ENCODE data around the gene CENPB.
A peak's percentile ranks its signal among the peaks of the same experiment; 100 is the strongest.
"Not testable (repeated sequence)": the region's sequence is repeated elsewhere in the genome, so short reads cannot be mapped to it uniquely, and the experiment has no call there.

Gene CENPB

GRCh38 chr20:3811467-3812258 is 25.1 kb upstream of the CENPB start:
- DNase-seq, result peak; percentile 92

GRCh38 chr20:3808544-3808943 is 22.0 kb upstream of the CENPB start:
- DNase-seq, result no peak

GRCh38 chr20:3804781-3805180 is 18.2 kb upstream of the CENPB start:
- no peak for DNase-seq

GRCh38 chr20:3804254-3804751 is 17.8 kb upstream of the CENPB start:
- DNase-seq, result no peak

- DNase-seq, result no peak
Observed at GRCh38 chr20:3803854-3804253, 17.3 kb upstream of the CENPB start.

- no peak for DNase-seq
Observed at GRCh38 chr20:3803289-3803688, 16.7 kb upstream of the CENPB start.

GRCh38 chr20:3802524-3803239 is 16.1 kb upstream of the CENPB start:
- no peak for DNase-seq

GRCh38 chr20:3801846-3802245 is 15.3 kb upstream of the CENPB start:
- DNase-seq, result no peak

GRCh38 chr20:3801299-3801698 is 14.8 kb upstream of the CENPB start:
- DNase-seq, result no peak

GRCh38 chr20:3800878-3801260 is 14.3 kb upstream of the CENPB start:
- DNase-seq, result no peak

- DNase-seq, result no peak
Observed at GRCh38 chr20:3800256-3800877, 13.8 kb upstream of the CENPB start.

- DNase-seq, result no peak
Observed at GRCh38 chr20:3798908-3799248, 12.3 kb upstream of the CENPB start.

- no peak for DNase-seq
Observed at GRCh38 chr20:3798373-3798768, 11.8 kb upstream of the CENPB start.

- DNase-seq, result peak; percentile 9
Observed at GRCh38 chr20:3797592-3798372, 11.2 kb upstream of the CENPB start.

- no peak for DNase-seq
Observed at GRCh38 chr20:3797226-3797545, 10.6 kb upstream of the CENPB start.

- DNase-seq, result no peak
Observed at GRCh38 chr20:3796477-3797225, 10.1 kb upstream of the CENPB start.

- DNase-seq, result peak; percentile 91
Observed at GRCh38 chr20:3795511-3796468, 9.2 kb upstream of the CENPB start, which contains the start of gene CDC25B. Gene CDC25B, plus strand, starts transcription at chr20:3796310. Its CDS starts 222 bp downstream, at chr20:3796532.

- DNase-seq, result no peak
Observed at GRCh38 chr20:3794701-3795420, 8.3 kb upstream of the CENPB start.

GRCh38 chr20:3794168-3794567 is 7.6 kb upstream of the CENPB start:
- not testable (repeated sequence) for DNase-seq

GRCh38 chr20:3789201-3789600 is 2.7 kb upstream of the CENPB start:
- not testable (repeated sequence) for DNase-seq
